ENCODE measurements around the gene PCDHAC1. TPM values are rescaled to one million over a fixed set of nuclear protein-coding genes. Genes with fewer than 3 reads are reported as not detected.

The PCDHAC1 gene
- total and polyA plus RNA-seq, 2 experiments from 2014 or later = 1.3 to 7.0 TPM

- Histone ChIP-seq H3K36me3 (replicated peaks; ENCODE audit: insufficient read depth, low read depth) (no peaks in the 10 kb centered on the region), H3K9me2 (replicated peaks; ENCODE audit: insufficient read depth) (no peaks in the 10 kb centered on the region), H3K27me3 (no peaks in the 10 kb centered on the region), H3K79me2 (peaks cover 5% of the 10 kb centered on the region), H3K9me3 (ENCODE audit: low read depth) (no peaks in the 10 kb centered on the region), H4K20me1 (ENCODE audit: insufficient read depth, poor library complexity, severe bottlenecking) (peaks cover 9% of the 10 kb centered on the region), H3K4me3 (peak overlapping the region; percentile 57), H3K27ac (peak overlapping the region; percentile 64), H3K4me1 (ENCODE audit: insufficient read depth) (peaks cover 7% of the 10 kb centered on the region), H3K4me2 (peak overlapping the region; percentile 95), H2AFZ (peak overlapping the region; percentile 59)
- peak; percentile 96 for DNase-seq (ENCODE audit: low spot score)
- WGBS (ENCODE audit: low lambda C conversion rate, missing lambda C conversion rate) = 2% methylated on average over 63 of the region's 74 CpGs
- no peak for TF ChIP-seq EZH2 (IDR thresholded peaks at IDR 0.05; ENCODE audit: borderline replicate concordance)
- TF ChIP-seq EZH2phosphoT487 (IDR thresholded peaks at IDR 0.05; ENCODE audit: low read depth, severe bottlenecking, unreplicated experiment) = no peak
- TF ChIP-seq, protein P1, sequence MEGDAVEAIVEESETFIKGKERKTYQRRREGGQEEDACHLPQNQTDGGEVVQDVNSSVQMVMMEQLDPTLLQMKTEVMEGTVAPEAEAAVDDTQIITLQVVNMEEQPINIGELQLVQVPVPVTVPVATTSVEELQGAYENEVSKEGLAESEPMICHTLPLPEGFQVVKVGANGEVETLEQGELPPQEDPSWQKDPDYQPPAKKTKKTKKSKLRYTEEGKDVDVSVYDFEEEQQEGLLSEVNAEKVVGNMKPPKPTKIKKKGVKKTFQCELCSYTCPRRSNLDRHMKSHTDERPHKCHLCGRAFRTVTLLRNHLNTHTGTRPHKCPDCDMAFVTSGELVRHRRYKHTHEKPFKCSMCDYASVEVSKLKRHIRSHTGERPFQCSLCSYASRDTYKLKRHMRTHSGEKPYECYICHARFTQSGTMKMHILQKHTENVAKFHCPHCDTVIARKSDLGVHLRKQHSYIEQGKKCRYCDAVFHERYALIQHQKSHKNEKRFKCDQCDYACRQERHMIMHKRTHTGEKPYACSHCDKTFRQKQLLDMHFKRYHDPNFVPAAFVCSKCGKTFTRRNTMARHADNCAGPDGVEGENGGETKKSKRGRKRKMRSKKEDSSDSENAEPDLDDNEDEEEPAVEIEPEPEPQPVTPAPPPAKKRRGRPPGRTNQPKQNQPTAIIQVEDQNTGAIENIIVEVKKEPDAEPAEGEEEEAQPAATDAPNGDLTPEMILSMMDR (IDR thresholded peaks at IDR 0.05; ENCODE audit: poor library complexity) = peak; percentile 98
These were observed 536 bp downstream of the PCDHAC1 start for GRCh38 chr5:140926443-140927227.

DNA sequence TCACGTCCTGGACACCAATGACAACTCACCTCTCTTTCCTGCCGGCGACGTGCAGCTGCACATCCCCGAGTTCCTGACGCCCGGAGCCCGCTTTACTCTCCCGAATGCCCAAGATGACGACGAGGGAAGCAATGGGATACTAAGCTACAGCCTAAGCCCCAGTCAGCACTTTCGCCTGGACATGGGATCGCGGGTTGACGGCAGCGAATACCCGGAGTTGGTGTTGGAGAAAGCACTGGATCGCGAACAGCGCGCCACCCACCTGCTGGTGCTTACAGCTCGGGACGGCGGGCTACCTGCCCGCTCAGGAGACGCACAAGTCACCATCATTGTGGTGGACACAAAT, 1.1 kb downstream of the PCDHAC1 start:
- peak; percentile 40 for DNase-seq (ENCODE audit: low spot score)
- H3K27ac ChIP-seq = peak overlapping the region; percentile 64
- TF ChIP-seq, protein P1 (IDR thresholded peaks at IDR 0.05; ENCODE audit: poor library complexity) = no peak
- TF ChIP-seq EZH2 (IDR thresholded peaks at IDR 0.05; ENCODE audit: borderline replicate concordance) (no peak), EZH2phosphoT487 (IDR thresholded peaks at IDR 0.05; ENCODE audit: low read depth, severe bottlenecking, unreplicated experiment) (no peak)
- peak overlapping the region; percentile 95 for H3K4me2 ChIP-seq
- peaks cover 9% of the 10 kb centered on the region for H4K20me1 ChIP-seq (ENCODE audit: insufficient read depth, poor library complexity, severe bottlenecking)
- peak overlapping the region; percentile 57 for H3K4me3 ChIP-seq
- H3K79me2 ChIP-seq = peaks cover 5% of the 10 kb centered on the region
- 10% methylated on average over 26 of the region's 26 CpGs for WGBS (ENCODE audit: low lambda C conversion rate, missing lambda C conversion rate)
- no peaks in the 10 kb centered on the region for H3K36me3 ChIP-seq (replicated peaks; ENCODE audit: insufficient read depth, low read depth)
- peak overlapping the region; percentile 59 for H2AFZ ChIP-seq
- peaks cover 7% of the 10 kb centered on the region for H3K4me1 ChIP-seq (ENCODE audit: insufficient read depth)
- H3K27me3 ChIP-seq = no peaks in the 10 kb centered on the region
- no peaks in the 10 kb centered on the region for H3K9me3 ChIP-seq (ENCODE audit: low read depth)
- H3K9me2 ChIP-seq (replicated peaks; ENCODE audit: insufficient read depth) = no peaks in the 10 kb centered on the region

DNA sequence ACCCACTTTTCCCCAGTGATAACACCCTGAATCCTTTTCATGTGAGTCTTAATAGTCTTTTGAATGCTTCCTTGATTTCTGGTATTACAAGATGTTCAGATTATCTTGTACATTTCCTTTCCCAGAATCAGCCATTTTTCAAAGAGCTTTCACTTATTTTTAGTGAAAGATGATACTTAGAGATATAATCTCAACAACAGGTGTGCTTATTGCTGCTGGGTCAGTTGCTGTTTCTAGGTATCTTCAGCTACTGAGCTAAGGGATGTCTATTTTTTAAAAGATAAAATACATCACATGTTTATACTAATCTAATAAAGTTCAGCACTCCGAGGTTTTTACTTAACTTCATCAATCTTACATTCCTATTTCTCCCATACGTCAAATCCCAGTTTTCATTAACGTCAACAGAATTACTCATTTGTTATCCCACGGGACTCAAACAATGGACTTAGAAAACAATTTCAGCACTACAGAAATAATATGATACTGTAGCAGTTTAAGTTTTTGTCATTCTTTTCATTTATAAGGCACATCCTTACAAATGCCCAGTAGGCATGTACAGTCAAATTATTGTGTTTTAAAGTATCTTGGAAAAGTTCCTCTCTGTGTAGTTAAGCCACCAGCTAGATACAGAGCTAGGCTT, 9.0 kb downstream of the PCDHAC1 start:
- no peak for TF ChIP-seq EZH2 (IDR thresholded peaks at IDR 0.05; ENCODE audit: borderline replicate concordance)
- no peaks in the 10 kb centered on the region for H4K20me1 ChIP-seq (ENCODE audit: insufficient read depth, poor library complexity, severe bottlenecking)
- WGBS (ENCODE audit: low lambda C conversion rate, missing lambda C conversion rate) = 72% methylated on average over 4 of the region's 4 CpGs

DNA sequence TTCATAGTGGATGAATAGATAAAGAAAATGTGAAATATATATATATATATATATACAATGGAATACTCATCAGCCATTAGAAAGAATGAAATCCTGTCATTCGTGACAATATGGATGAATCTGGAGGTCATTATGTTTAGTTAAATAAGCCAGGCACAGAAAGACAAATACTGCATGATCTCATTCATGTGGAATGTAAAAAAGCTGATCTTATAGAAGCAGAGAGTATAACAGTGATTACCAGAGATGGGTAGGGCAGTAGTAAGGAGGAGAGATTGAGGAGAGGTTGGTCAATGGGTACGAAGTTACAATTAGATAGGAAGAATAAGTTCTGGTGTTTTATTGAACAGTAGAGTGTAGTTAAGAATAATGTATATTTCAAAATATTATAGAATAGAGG, 20.5 kb downstream of the PCDHAC1 start:
- Histone ChIP-seq H3K4me2 (no peak overlapping the region), H3K79me2 (peaks cover 5% of the 10 kb centered on the region), H3K9me3 (ENCODE audit: low read depth) (peaks cover 11% of the 10 kb centered on the region), H3K27ac (no peak overlapping the region), H3K27me3 (no peaks in the 10 kb centered on the region), H3K4me1 (ENCODE audit: insufficient read depth) (no peaks in the 10 kb centered on the region), H3K9me2 (replicated peaks; ENCODE audit: insufficient read depth) (no peaks in the 10 kb centered on the region), H4K20me1 (ENCODE audit: insufficient read depth, poor library complexity, severe bottlenecking) (peaks cover 3% of the 10 kb centered on the region), H3K4me3 (no peak overlapping the region), H3K36me3 (replicated peaks; ENCODE audit: insufficient read depth, low read depth) (no peaks in the 10 kb centered on the region), H2AFZ (no peak overlapping the region)
- 66% methylated on average over 2 of the region's 2 CpGs for WGBS (ENCODE audit: low lambda C conversion rate, missing lambda C conversion rate)
- TF ChIP-seq EZH2 (IDR thresholded peaks at IDR 0.05; ENCODE audit: borderline replicate concordance) (no peak), EZH2phosphoT487 (IDR thresholded peaks at IDR 0.05; ENCODE audit: low read depth, severe bottlenecking, unreplicated experiment) (no peak)
- TF ChIP-seq, protein P1 (IDR thresholded peaks at IDR 0.05; ENCODE audit: poor library complexity) = no peak
- no peak for DNase-seq (ENCODE audit: low spot score)

More for the DNA sequence above, 9.0 kb downstream of the PCDHAC1 start:
- Histone ChIP-seq H3K9me2 (replicated peaks; ENCODE audit: insufficient read depth) (no peaks in the 10 kb centered on the region), H2AFZ (no peak overlapping the region), H3K4me3 (no peak overlapping the region), H3K79me2 (peaks cover 2% of the 10 kb centered on the region), H3K27ac (no peak overlapping the region), H3K4me1 (ENCODE audit: insufficient read depth) (no peaks in the 10 kb centered on the region), H3K4me2 (no peak overlapping the region), H3K27me3 (no peaks in the 10 kb centered on the region), H3K36me3 (replicated peaks; ENCODE audit: insufficient read depth, low read depth) (no peaks in the 10 kb centered on the region), H3K9me3 (ENCODE audit: low read depth) (no peaks in the 10 kb centered on the region)
- DNase-seq (ENCODE audit: low spot score) = no peak

All from hepatocyte (in vitro differentiated cells).